HG02763 (cell line): ENCODE measurements around the gene MAMDC4.
"Not testable (repeated sequence)": the region's sequence is repeated elsewhere in the genome, so short reads cannot be mapped to it uniquely, and the experiment has no call there.

ENCODE experiments used
- ATAC-seq: cut with Tn5 transposase; IDR thresholded peaks from one replicate; pipeline ENCODE4 v1.9.1; 2021; ENCODE audit warnings: mild to moderate bottlenecking, moderate library complexity; ENCODE audit not compliant: unreplicated experiment

The MAMDC4 gene

DNA sequence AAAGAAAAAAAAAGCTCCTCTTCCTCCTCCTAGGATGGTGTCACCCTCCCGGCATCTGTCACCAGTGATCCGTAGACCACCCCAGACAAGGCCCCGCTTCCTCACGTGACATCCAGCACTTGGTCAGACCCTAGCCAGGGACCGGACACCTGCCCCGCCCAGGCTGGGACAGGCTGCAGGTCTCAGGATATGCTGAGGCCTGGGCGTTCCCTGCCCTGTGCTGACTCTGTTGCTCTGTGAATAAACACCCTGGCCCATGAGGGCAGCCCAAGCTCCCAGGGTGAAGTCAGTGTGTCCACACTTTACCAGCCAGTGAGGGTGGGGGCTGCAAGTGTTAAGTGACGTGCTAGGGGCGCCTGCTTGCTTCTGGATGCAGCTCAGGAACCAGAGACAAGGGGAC lies 8.4 kb downstream of the MAMDC4 start:
- no peak for ATAC-seq

DNA sequence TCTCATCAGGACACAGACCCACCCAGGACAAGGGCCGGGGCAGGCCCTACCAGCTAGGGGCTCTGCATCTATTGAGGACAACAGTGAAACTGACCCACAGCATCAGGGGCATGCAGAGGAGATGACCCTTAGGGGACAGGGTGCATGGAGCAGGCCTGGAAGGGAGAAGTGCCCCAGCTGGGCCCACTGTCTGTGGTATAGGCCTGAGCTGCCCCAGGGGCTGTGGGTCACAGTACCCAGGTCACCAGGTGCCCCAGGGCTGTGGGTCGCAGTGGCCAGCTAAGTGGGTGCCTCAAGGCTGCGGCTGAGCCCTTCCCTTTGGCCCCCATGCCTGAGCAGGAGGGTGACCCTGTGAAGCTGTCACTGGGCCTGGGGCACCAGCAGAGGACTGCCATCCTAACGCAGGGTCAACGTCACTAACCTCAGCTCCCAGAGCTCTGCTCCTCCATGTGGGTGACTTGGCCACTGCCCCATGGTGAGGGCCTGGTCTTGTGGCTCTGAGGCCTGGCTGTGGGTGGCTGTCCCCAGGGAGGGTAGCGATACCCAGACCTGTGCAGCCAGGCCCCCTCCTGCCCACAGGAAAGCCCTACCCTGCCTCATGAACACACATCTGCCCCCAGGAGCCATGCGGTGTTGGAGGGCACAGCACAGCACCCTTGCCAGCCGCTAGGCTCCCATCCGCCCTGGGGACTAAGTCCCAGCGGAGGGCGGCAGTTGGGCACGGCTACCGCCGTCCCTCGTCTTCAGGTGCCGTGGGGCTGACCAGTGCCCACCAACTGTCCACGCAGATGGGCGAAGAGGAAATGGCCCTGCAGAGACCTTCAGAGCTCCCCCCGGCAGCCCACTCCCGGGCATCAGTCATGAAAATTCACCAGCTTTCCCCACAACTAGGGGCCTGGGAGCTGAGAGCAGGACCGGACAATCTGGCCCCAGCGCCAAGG lies 9.1 kb downstream of the MAMDC4 start:
- no peak for ATAC-seq

GRCh38 chr9:136861874-136862457 lies 9.8 kb downstream of the MAMDC4 start:
- no peak for ATAC-seq

- no peak for ATAC-seq
Observed at GRCh38 chr9:136862849-136863622, 10.9 kb downstream of the MAMDC4 start.

DNA sequence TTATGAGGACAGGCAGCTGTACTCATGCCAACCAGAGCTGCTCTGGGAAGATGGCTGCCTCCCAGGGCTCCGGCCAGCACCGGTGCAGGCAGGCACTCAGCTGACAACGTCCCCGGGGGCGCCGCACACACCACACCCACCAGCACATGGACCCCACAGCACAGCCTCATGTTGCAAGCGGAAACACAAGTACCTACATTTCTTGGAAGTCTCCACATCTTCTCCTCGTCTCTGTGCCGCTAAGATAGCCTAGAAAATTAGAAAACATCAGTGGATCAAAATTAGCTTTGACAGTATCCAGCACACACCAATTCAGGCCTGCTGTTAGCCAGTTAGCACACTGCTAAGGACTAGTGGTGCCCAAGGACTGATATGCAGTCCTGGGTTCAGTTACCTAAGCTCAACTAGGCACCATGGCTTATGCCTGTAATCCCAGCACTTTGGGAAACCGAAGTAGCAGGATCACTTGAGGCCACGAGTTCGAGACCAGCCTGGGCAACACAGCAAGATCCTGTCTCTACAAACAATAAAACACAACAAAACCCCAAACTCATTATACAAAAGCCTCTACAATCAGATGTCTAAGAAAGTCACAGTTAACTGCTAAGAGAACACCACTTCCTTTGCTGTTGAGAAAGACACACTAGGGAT lies 11.6 kb downstream of the MAMDC4 start:
- no peak for ATAC-seq

DNA sequence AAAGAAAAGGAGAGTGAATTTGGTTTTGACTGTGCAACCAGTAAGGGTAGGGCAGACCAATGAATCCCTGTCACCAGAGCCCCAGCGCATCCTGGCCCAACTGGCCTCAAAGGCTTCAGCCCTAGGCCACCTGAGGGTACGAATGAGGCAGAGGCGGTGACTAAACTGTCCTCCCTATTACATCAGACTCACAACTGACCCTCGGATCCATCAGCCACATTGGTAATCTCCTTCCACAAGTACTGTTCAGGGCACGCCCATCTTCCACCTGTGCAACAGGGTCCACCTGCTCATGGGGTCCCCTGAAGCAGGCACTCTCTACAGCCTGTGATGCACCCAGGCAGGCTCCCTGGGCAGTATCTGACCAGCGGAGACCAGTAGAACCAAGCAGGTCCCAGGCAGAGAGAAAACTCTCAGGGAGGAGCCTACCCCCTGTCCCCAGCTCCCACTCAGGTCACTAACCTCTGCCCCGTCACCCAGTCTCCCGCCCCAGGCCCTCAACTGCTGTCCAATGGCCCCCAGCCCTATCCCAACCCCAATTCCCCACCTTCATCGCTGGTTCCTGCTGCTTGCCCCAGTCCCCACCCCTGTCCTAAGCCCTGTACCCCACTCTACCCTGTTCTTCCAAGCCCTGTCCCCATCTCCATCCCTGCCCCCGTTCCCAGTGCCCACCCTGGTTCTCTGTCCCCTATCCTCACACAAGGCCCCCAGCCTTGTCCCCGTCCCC lies 13.1 kb downstream of the MAMDC4 start:
- ATAC-seq: no peak

DNA sequence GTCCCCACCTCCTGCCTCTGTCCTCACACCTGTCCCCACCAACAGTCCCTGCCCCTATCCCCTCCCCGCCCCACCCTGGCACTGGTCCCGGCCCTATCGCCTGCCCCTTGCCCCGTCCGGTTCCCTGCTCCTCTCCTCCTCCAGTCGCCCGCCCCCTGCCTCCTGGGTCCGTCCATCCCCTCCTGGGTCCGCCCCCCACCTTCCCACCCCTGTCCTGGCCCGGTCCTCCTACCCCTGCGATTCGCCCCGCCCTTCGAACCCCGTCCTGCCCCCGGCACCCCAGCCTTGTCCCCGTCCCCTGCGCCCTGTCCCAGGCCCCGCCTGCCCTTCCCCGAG lies 13.6 kb downstream of the MAMDC4 start:
- ATAC-seq: no peak

DNA sequence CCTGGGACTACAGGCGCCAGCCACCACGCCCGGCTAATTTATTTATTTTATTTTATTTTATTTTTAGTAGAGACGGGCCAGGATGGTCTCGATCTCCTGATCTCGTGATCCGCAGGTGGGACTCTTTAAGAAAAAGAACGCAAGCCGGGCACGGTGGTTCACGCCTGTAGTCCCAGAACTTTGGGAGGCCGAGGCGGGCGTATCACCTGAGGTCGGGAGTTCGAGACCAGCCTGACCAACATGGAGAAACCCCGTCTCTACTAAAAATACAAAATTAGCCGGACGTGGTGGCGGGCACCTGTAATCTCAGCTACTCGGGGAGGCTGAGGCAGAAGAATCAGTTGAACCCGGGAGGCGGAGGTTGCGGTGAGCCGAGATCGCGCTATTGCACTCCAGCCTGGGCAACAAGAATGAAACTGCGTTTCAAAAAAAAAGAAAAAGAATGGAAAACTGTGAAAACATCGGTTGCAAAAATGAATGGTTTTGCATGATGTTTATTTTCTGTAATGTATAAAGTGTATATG lies 14.8 kb downstream of the MAMDC4 start:
- not testable (repeated sequence) for ATAC-seq

DNA sequence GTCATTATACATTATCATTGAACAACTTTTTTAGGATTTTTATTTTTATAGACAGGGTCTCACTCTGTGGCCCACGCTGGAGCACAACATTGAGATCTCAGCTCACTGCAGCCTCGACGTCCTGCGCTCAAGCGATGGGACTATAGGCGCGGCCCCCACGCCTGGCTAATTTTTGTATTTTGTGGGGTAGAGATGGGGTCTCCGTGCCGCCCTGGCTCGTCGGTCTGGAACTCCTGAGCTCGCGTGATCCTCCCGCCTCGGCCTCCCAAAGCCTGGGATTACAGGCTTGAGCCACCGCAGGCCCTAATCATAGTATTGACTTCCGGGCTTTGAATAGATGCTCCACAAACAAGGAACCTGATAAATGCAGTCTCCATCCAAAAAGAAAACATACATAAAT lies 15.3 kb downstream of the MAMDC4 start:
- ATAC-seq: no peak

- ATAC-seq: no peak
Observed at GRCh38 chr9:136867917-136868316, 15.8 kb downstream of the MAMDC4 start.

DNA sequence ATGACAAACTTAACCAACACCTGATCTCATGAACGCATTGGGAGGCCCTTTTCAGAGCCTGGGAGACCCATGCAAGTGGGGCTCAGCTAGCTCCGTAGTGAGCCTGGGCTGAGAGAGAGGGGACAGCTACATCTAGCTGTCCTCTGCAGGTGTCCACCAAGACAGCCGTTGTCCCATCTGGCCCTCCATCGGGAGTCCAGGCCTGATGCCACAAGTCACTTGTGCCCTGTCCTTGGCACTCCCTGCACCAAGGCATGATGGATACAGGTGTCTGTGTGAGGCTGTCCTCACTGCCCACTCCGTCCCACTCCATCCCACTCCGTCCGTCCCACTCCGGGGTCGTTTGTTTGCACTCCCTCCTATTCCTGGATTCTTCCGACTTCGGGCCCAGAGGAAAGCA lies 16.5 kb downstream of the MAMDC4 start:
- no peak for ATAC-seq

- ATAC-seq: not testable (repeated sequence)
Observed at GRCh38 chr9:136869611-136870010, 17.5 kb downstream of the MAMDC4 start.

- no peak for ATAC-seq
Observed at GRCh38 chr9:136875155-136875554, 23.0 kb downstream of the MAMDC4 start.

DNA sequence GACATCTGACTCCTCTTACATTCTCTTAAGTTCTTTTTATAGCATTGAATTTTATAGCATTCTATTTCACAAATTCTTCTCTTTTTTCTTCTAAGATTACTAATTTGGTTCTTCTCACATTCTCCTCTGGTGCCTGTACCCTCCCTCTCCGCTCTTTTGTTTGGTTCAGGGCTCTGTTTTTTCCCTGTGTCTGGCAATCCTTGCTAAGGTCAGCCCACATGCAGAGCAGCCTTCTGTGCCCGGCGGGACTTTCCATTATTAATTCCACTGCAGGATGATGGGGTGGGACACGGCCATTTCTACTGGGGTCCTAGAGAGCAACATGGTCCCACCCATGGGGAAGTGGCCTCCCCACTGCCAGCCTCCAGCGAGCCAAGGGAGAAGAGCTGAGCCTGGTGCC lies 24.3 kb downstream of the MAMDC4 start:
- ATAC-seq: no peak

DNA sequence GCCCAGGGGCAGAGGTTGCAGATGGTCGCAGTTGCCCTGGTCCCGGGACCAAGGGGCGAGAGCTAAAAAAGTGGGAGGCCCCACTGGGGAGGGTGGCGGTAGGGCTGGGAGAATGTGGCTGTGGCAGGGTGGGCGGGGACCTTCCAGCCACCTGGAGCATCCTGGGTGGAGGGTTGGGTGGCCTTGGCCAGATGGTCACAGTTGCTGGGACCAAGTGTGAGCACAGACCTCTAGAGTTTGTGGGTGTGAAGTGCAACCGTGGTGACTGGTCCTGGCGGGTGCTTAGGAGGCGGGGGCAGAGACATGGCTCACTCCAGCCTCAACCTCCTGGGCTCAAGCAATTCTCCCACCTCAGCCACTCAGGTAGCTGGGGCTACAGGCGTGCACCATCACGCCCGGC lies 28.5 kb downstream of the MAMDC4 start:
- no peak for ATAC-seq

DNA sequence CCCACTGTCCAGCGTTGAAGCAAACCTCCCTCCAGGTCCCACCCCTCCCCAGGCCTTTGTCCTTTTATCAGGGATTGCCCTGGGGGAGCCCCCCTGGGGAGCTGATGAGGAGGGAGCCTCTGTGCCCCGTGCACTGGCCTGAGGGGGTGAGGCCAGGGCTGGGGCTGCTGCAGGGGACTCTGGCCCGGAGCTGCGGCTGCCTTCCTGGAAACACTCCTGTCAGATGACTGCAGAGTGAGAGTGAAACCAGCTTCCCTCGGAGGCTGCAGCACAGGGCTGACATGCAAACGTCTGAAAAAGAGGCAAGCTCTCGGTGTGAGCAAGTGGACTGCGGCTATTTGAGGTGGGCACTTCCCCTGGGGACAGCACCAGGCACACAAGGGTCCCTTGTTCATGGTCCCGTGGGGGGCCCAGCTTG lies 29.6 kb downstream of the MAMDC4 start:
- no peak for ATAC-seq

DNA sequence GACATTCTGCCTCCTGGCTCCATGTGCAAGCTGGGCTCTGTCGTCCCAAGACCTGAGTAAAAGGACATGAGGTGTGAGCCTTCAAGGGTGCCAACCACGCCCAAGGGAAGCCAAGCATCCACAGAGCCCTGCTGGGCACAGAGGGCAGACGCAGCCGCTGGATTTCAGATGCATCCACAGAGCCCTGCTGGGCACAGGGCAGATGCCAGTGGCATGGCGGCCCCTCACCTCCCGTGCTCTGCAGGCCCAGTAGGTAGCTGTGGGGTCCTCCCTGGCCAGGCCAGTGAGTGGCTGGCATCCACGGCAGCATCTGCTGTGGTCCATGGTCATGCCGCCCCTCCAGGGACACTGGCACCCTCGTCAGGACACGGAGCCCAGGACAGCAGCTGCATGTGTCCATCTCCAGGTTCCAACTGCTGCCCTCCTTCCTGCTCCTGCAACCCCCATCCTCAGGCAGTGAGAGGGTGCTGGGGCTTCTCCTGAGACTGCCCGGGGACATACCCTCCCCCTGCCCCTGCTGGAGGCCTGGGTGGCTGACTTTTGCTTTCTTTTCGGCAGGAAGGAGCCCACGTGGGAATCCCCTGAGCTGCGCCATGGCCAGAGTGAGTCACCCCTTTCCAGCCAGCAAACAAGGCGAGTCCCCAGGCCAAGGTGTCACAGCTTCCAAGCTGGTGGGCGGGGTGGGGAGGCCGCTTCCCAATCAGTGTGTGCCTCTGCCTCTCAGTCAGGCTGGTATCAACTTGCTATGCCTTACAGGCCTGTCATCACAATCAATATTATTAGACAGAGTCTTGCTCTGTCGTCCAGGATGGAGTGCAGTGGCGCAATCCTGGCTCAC lies 30.2 kb downstream of the MAMDC4 start:
- ATAC-seq: no peak

- not testable (repeated sequence) for ATAC-seq
Observed at GRCh38 chr9:136882947-136883283, 30.8 kb downstream of the MAMDC4 start.

- ATAC-seq: not testable (repeated sequence)
Observed at GRCh38 chr9:136883670-136884069, 31.5 kb downstream of the MAMDC4 start.
